Measurements from ENCODE around the gene OTOF.

GRCh38 chr2:26474261-26474785 is 3.6 kb downstream of the OTOF start:
- TF ChIP-seq CTCF (IDR thresholded peaks at IDR 0.05) (no peak), EZH2 (IDR thresholded peaks at IDR 0.05) (no peak), EZH2phosphoT487 (IDR thresholded peaks at IDR 0.05) (no peak)

All from neural progenitor cell (in vitro differentiated cells).